A673 (cell line): ENCODE data around the gene TP53BP2.

Experiments used
- CTCF ChIP-seq: fragments of 300-800, 200-600 bp; sonication (generic); conservative IDR thresholded peaks from 2 replicates; pipeline ENCODE4 v1.5.1; 2017; ENCODE audit warnings: low read depth, mild to moderate bottlenecking, antibody characterized with exemption, low read length, moderate library complexity, mixed read lengths
- EZH2 ChIP-seq: fragments of 200-600 bp; sonication (generic); IDR thresholded peaks from 2 replicates; pipeline ENCODE4 v1.6.1; 2017; ENCODE audit warnings: borderline replicate concordance, low read depth, mild to moderate bottlenecking, mixed read lengths, antibody characterized with exemption, low read length; ENCODE audit not compliant: poor library complexity, severe bottlenecking

- TF ChIP-seq CTCF (no peak), EZH2 (no peak)
These were observed 84.9 kb downstream of the TP53BP2 start for GRCh38 chr1:223760833-223761232.
